SK-N-SH (cell line): Measurements from ENCODE around the gene SPATA16. TPM values are rescaled to one million over a fixed set of nuclear protein-coding genes. Genes with fewer than 3 reads are reported as not detected.
"Not testable (repeated sequence)": the region's sequence is repeated elsewhere in the genome, so short reads cannot be mapped to it uniquely, and the experiment has no call there.

Experiments
- CTCF ChIA-PET: fragments of 300-600, 350-600 bp; formaldehyde crosslinking; extraction: SDS; loops from one replicate; lab custom pipeline; 2021; lab: Yijun Ruan, JAX
- POLR2A ChIA-PET: fragments of 350-600 bp; sonication (Branson Sonifier 250); formaldehyde crosslinking; extraction: SDS; loops from one replicate; lab custom pipeline; 2020; ENCODE audit warnings: antibody characterized with exemption, inconsistent platforms; lab: Yijun Ruan, JAX
- DNase-seq: peaks from one replicate; pipeline ENCODE4 v3.0.0; 2012
- H2AFZ ChIP-seq: fragments of 200-600 bp; sonication (generic); 2 replicates; pipeline ENCODE4 v1.8.1; 2016; ENCODE audit warnings: antibody characterized with exemption, mild to moderate bottlenecking, low read depth
- H3F3A ChIP-seq: fragments of 200-600 bp; sonication (generic); replicated peaks from 2 replicates; pipeline ENCODE3; 2016; ENCODE audit warnings: antibody characterized with exemption, mild to moderate bottlenecking; ENCODE audit not compliant: insufficient read depth
- H3K27ac ChIP-seq, 2 experiments: fragments of 200-500 bp in 1 of 2; fragments of 200-600 bp in 1 of 2; sonication (Bioruptor generic) in 1 of 2; sonication (generic), shearing (Covaris generic) in 1 of 2; 2 replicates each; pipeline versions ENCODE4 v1.5.1 to v1.6.1; 2014 to 2016; ENCODE audit warnings: low read depth in 2 of 2, inconsistent platforms in 1 of 2, low read length in 1 of 2, mild to moderate bottlenecking in 1 of 2, mixed read lengths in 1 of 2
- H3K27me3 ChIP-seq: fragments of 200-600 bp; sonication (generic), shearing (Covaris generic); 2 replicates; pipeline ENCODE4 v1.6.1; 2016; ENCODE audit warnings: mixed run types; ENCODE audit not compliant: insufficient read depth
- H3K36me3 ChIP-seq, 2 experiments: fragments of 200-500 bp in 1 of 2; fragments of 200-600 bp in 1 of 2; sonication (Bioruptor generic) in 1 of 2; sonication (generic) in 1 of 2; replicated peaks in 1 of 2; 2 replicates each; pipeline versions ENCODE3 to v1.5.1; 2014 to 2016; ENCODE audit warnings: low read length in 1 of 2, mild to moderate bottlenecking in 1 of 2; ENCODE audit not compliant: insufficient read depth in 2 of 2, control insufficient read depth in 1 of 2
- H3K4me1 ChIP-seq, 2 experiments: fragments of 200-500 bp in 1 of 2; fragments of 200-600 bp in 1 of 2; sonication (Bioruptor generic) in 1 of 2; sonication (generic), shearing (Covaris generic) in 1 of 2; 2 replicates each; pipeline versions ENCODE4 v1.5.1 to v1.6.1; 2014 to 2016; ENCODE audit warnings: low read depth in 1 of 2, low read length in 1 of 2, mixed run types in 1 of 2; ENCODE audit not compliant: insufficient read depth in 2 of 2, control insufficient read depth in 1 of 2
- H3K4me2 ChIP-seq: fragments of 200-600 bp; sonication (generic), shearing (Covaris generic); 2 replicates; pipeline ENCODE4 v1.6.1; 2017; ENCODE audit warnings: mixed run types
- H3K4me3 ChIP-seq, 2 experiments: fragments of 200-500 bp in 1 of 2; fragments of 200-600 bp in 1 of 2; sonication (Bioruptor generic) in 1 of 2; sonication (generic), shearing (Covaris generic) in 1 of 2; 2 replicates each; pipeline versions ENCODE4 v1.5.1 to v1.8.1; 2014 to 2016; ENCODE audit warnings: low read depth in 2 of 2, inconsistent platforms in 1 of 2, low read length in 1 of 2, mild to moderate bottlenecking in 1 of 2, mixed read lengths in 1 of 2, moderate library complexity in 1 of 2
- H3K79me2 ChIP-seq: fragments of 200-600 bp; sonication (generic); 2 replicates; pipeline ENCODE4 v1.8.1; 2017; ENCODE audit warnings: mild to moderate bottlenecking; ENCODE audit not compliant: insufficient read depth
- H3K9ac ChIP-seq: fragments of 200-600 bp; sonication (generic); 2 replicates; pipeline ENCODE4 v1.6.1; 2017; ENCODE audit warnings: mixed run types
- H3K9me2 ChIP-seq: fragments of 200-600 bp; sonication (generic); 2 replicates; pipeline ENCODE4 v1.6.1; 2017; ENCODE audit warnings: mixed run types
- H3K9me3 ChIP-seq: fragments of 200-600 bp; sonication (generic); 2 replicates; pipeline ENCODE4 v1.6.1; 2017; ENCODE audit warnings: mixed run types, mild to moderate bottlenecking, moderate library complexity
- H4K20me1 ChIP-seq: fragments of 200-600 bp; sonication (generic); 2 replicates; pipeline ENCODE4 v1.6.1; 2017; ENCODE audit warnings: mild to moderate bottlenecking, mixed run types; ENCODE audit not compliant: insufficient read depth
- CHD2 ChIP-seq: fragments of 150-350 bp; IDR thresholded peaks from 2 replicates; pipeline ENCODE4 v1.6.1; 2018; ENCODE audit warnings: low read length; ENCODE audit not compliant: partially characterized antibody
- ELF1 ChIP-seq: IDR thresholded peaks from 2 replicates; pipeline ENCODE4 v1.4.0; 2012
- EZH2phosphoT487 ChIP-seq: fragments of 200-600 bp; sonication (generic); IDR thresholded peaks from 2 replicates; pipeline ENCODE4 v1.6.1; 2017; ENCODE audit warnings: low read depth, mixed run types, mild to moderate bottlenecking, antibody characterized with exemption, moderate library complexity, borderline replicate concordance
- FOSL2 ChIP-seq: IDR thresholded peaks from 2 replicates; pipeline ENCODE4 v1.4.0; 2012; ENCODE audit warnings: low read depth, mild to moderate bottlenecking, moderate library complexity, borderline replicate concordance
- GATA2 ChIP-seq: sonication (generic); formaldehyde crosslinking; IDR thresholded peaks from 2 replicates; pipeline ENCODE4 v1.5.0; 2020; ENCODE audit warnings: mild to moderate bottlenecking, missing genetic modification reagents
- MAX ChIP-seq: IDR thresholded peaks from 2 replicates; pipeline ENCODE4 v1.4.0; 2012; ENCODE audit warnings: low read depth
- MEF2A ChIP-seq: IDR thresholded peaks from 2 replicates; pipeline ENCODE4 v1.4.0; 2012; ENCODE audit warnings: low read depth, borderline replicate concordance
- PBX3 ChIP-seq: IDR thresholded peaks from 2 replicates; pipeline ENCODE4; 2012
- POLR2AphosphoS5 ChIP-seq: IDR thresholded peaks from 2 replicates; pipeline ENCODE4 v1.6.1; 2012; ENCODE audit warnings: low read depth, low read length
- RFX5 ChIP-seq: IDR thresholded peaks from 2 replicates; pipeline ENCODE4 v1.6.1; 2012; ENCODE audit warnings: mild to moderate bottlenecking, improper control_type of control experiment, low read length
- TAF1 ChIP-seq: IDR thresholded peaks from 2 replicates; pipeline ENCODE4 v1.6.1; 2012; ENCODE audit warnings: low read depth, mild to moderate bottlenecking, low read length, moderate library complexity, borderline replicate concordance
- ZBTB33 ChIP-seq: IDR thresholded peaks from 2 replicates; pipeline ENCODE4 v1.4.0; 2012; ENCODE audit warnings: low read depth, borderline replicate concordance
- WGBS: methylation state at CpG from one replicate; pipeline ENCODE4 v1.1.6; 2017; ENCODE audit warnings: low lambda C conversion rate; 5-methylcytosine and 5-hydroxymethylcytosine counted together
- polyA plus RNA-seq, 3 experiments: library from polyadenylated mRNA; depleted of rRNA; stranded (reverse); fragments of >200 nt; gene quantifications; 2 replicates each; pipeline ENCODE4 v1.2.3, GENCODE V29; 2012

SPATA16 gene
- polyA plus RNA-seq, 1 of the 3 experiments (the other 2 are of a cell fraction): not detected

- Histone ChIP-seq H3K36me3 (no peaks in the 10 kb centered on the region), H3K27me3 (no peaks in the 10 kb centered on the region), H4K20me1 (no peaks in the 10 kb centered on the region), H3K4me2 (no peak overlapping the region), H3K9me2 (no peaks in the 10 kb centered on the region), H3K4me3 (no peak overlapping the region), H3K4me1 (no peaks in the 10 kb centered on the region), H3K9ac (no peak overlapping the region), H3K9me3 (no peaks in the 10 kb centered on the region), H2AFZ (no peak overlapping the region), H3K79me2 (no peaks in the 10 kb centered on the region), H3F3A (no peaks in the 10 kb centered on the region), H3K27ac (no peak overlapping the region)
- ChIA-PET POLR2A (no interaction called here), CTCF (interaction anchor here (1.6 kb wide), 1 partner anchor 32 kb away, joined by 4 read pairs; no protein-coding TSS in a partner anchor)
- 66% methylated on average over 2 of the region's 2 CpGs for whole genome bisulfite sequencing
- TF ChIP-seq TAF1 (no peak), ELF1 (no peak), ZBTB33 (no peak), FOSL2 (no peak), GATA2 (CRISPR knock-in tag) (no peak), CHD2 (no peak), MAX (no peak), MEF2A (no peak), POLR2AphosphoS5 (no peak), PBX3 (no peak), EZH2phosphoT487 (no peak), RFX5 (no peak)
- no peak for DNase-seq
These were observed 272.3 kb downstream of the SPATA16 start for GRCh38 chr3:172868582-172869200.

- H3K9me2 ChIP-seq, H3K4me2 ChIP-seq, H3K4me3 ChIP-seq, H2AFZ ChIP-seq, H3K4me1 ChIP-seq, H3K36me3 ChIP-seq, H3K79me2 ChIP-seq, H4K20me1 ChIP-seq, POLR2A ChIA-PET, H3K27me3 ChIP-seq, H3K9ac ChIP-seq, H3K27ac ChIP-seq, H3K9me3 ChIP-seq, H3F3A ChIP-seq, DNase-seq: not testable (repeated sequence)
- WGBS: 76% methylated on average over 8 of the region's 38 CpGs
- CTCF ChIA-PET: interaction anchor here (0.6 to 1.6 kb wide), 2 partner anchors 27 to 30 kb away, joined by 3 to 4 read pairs; no protein-coding TSS in a partner anchor
These were observed 274.2 kb downstream of the SPATA16 start for GRCh38 chr3:172866726-172867350.
